Peyer's patch (tissue), 4 donors: ENCODE measurements around the gene NR6A1. TPM values are rescaled to one million over a fixed set of nuclear protein-coding genes. Genes with fewer than 3 reads are reported as not detected.
A peak's percentile ranks its signal among the peaks of the same experiment; 100 is the strongest.
"Not testable (repeated sequence)": the region's sequence is repeated elsewhere in the genome, so short reads cannot be mapped to it uniquely, and the experiment has no call there.

Experiments used
- DNase-seq, 3 donors: peaks; one replicate each; pipeline ENCODE4 v3.0.0-alpha.2; 2017 to 2019
- H3K27ac ChIP-seq, 4 donors: fragments of 200-600 bp; sonication (generic); one replicate each; pipeline ENCODE4 v1.5.1; 2016 to 2019
- H3K27me3 ChIP-seq, 2 donors: fragments of 200-600 bp; sonication (generic); one replicate each; pipeline ENCODE4 v1.5.1; 2019
- H3K36me3 ChIP-seq, 3 donors: fragments of 200-600 bp; sonication (generic); one replicate each; pipeline ENCODE4 v1.5.1; 2016 to 2019
- H3K4me1 ChIP-seq, 4 donors: fragments of 200-600 bp; sonication (generic); one replicate each; pipeline ENCODE4 v1.5.1; 2016 to 2019
- H3K4me3 ChIP-seq, 4 donors: fragments of 200-600 bp; sonication (generic); 1 replicate in 3 of 4; 2 replicates in 1 of 4; pipeline ENCODE4 v1.5.1; 2016 to 2019; ENCODE audit warnings: mild to moderate bottlenecking in 1 of 4
- H3K9me3 ChIP-seq, 4 donors: fragments of 200-600 bp; sonication (generic); one replicate each; pipeline ENCODE4 v1.5.1; 2016 to 2019; ENCODE audit warnings: mild to moderate bottlenecking in 1 of 4
- POLR2A ChIP-seq, 2 donors: fragments of 450-650 bp; IDR thresholded peaks; one replicate each; pipeline ENCODE4 v1.5.1; 2017; ENCODE audit warnings: antibody characterized with exemption in 2 of 2, mild to moderate bottlenecking in 2 of 2, moderate library complexity in 2 of 2
- total RNA-seq, 4 donors: library from RNA; depleted of rRNA; stranded (reverse); fragments of >200 nt; gene quantifications; one replicate each; pipeline ENCODE4 v1.1.0, GENCODE V29; 2016
- TF ChIP-seq, protein P1 (sequence below), 6 experiments: fragments of 450-650 bp in 4 of 6; fragments of 200-600 bp in 2 of 6; sonication (generic) in 1 of 6; IDR thresholded peaks; one replicate each; pipeline ENCODE4 v1.5.1; 2017 to 2019; ENCODE audit warnings: antibody characterized with exemption in 6 of 6, mild to moderate bottlenecking in 3 of 6, moderate library complexity in 1 of 6

Gene NR6A1
- total RNA-seq, 4 donors from 2014 or later = 10.7 to 43.0 (median 28.1) TPM

DNA sequence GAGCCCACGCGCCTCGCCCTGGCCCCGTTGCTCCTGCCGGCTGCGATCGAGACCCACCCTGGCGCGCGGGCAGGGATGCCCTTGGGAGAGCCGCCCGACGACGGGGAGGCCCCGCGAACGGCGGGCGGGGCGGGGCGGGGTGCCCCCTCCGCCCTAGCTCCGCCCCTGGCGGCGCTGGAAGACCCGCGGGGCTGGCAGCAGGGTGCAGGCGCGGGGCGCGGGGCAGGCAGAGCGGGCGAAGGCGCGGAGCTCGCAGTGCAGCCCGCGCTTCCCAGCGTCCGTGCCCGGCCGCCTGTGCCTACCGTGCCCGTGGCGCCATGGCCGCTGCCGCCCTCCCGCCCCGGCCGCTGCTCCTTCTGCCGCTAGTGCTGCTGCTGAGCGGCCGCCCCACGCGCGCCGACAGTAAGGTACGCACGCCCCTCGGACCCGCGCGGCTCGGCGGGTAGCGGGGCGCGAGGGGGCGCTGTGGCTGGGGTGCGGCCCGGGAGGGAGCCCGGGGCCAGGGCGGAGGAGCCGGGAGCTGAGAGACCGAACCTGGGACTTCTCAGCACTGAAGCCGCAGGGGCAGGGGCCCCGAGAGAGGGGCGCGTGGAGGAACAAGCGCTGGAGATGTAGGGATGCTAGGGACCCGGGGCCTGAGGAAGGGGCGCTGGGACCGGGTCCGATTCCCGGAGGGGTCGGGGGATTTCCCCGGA is 6.0 kb upstream of the NR6A1 start, which contains the start of gene OLFML2A:
OLFML2A (plus strand) TSS at position 180 of the 695 bp plus-strand sequence; CDS start at position 318, 138 bp downstream.
- Histone ChIP-seq H3K4me3 (peak within 1 kb of the TSS; percentile 32 to 64 (median 54)), H3K27ac (peak within 1 kb of the TSS in 3 of 4 donors; percentile 57 to 62 (median 61)), H3K9me3 (no peaks in the 10 kb centered on the region), H3K4me1 (peaks cover 0 to 24% (median 8%) of the 10 kb centered on the region in 4 donors), H3K27me3 (peaks cover 0 to 4% of the 10 kb centered on the region in 2 donors), H3K36me3 (no peaks in the 10 kb centered on the region)
- DNase-seq = peak in 2 of 3 donors; percentile 48 to 52
- TF ChIP-seq POLR2A (IDR thresholded peaks at IDR 0.05) = no peak
- TF ChIP-seq, protein P1, sequence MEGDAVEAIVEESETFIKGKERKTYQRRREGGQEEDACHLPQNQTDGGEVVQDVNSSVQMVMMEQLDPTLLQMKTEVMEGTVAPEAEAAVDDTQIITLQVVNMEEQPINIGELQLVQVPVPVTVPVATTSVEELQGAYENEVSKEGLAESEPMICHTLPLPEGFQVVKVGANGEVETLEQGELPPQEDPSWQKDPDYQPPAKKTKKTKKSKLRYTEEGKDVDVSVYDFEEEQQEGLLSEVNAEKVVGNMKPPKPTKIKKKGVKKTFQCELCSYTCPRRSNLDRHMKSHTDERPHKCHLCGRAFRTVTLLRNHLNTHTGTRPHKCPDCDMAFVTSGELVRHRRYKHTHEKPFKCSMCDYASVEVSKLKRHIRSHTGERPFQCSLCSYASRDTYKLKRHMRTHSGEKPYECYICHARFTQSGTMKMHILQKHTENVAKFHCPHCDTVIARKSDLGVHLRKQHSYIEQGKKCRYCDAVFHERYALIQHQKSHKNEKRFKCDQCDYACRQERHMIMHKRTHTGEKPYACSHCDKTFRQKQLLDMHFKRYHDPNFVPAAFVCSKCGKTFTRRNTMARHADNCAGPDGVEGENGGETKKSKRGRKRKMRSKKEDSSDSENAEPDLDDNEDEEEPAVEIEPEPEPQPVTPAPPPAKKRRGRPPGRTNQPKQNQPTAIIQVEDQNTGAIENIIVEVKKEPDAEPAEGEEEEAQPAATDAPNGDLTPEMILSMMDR (IDR thresholded peaks at IDR 0.05) = peak in 5 of 6 experiments; percentile 11 to 36 (median 15)

DNA sequence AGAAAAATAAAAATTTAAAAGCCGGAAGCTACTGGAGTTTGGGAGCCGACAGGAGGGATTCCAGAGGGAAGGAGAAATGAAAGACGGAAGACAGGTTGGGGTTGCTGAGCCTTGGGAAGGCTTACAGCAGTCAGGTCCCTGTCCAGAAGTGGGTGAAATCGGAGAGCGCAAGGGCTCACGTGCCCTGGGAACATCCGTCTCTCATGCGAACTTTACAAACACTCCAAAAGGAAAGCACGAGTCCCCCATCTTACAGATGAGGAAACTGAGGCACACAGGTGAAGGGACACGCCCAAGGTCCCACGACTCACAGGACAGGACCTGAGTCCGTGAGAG is 5.5 kb upstream of the NR6A1 start:
- TF ChIP-seq POLR2A (IDR thresholded peaks at IDR 0.05) = no peak
- H3K4me1 ChIP-seq = peaks cover 0 to 24% (median 8%) of the 10 kb centered on the region in 4 donors
- H3K9me3 ChIP-seq = no peaks in the 10 kb centered on the region
- peaks cover 0 to 4% of the 10 kb centered on the region in 2 donors for H3K27me3 ChIP-seq
- peak overlapping the region; percentile 32 to 64 (median 54) for H3K4me3 ChIP-seq
- no peak for DNase-seq
- peak overlapping the region in 3 of 4 donors; percentile 57 to 62 (median 61) for H3K27ac ChIP-seq
- H3K36me3 ChIP-seq = no peaks in the 10 kb centered on the region

DNA sequence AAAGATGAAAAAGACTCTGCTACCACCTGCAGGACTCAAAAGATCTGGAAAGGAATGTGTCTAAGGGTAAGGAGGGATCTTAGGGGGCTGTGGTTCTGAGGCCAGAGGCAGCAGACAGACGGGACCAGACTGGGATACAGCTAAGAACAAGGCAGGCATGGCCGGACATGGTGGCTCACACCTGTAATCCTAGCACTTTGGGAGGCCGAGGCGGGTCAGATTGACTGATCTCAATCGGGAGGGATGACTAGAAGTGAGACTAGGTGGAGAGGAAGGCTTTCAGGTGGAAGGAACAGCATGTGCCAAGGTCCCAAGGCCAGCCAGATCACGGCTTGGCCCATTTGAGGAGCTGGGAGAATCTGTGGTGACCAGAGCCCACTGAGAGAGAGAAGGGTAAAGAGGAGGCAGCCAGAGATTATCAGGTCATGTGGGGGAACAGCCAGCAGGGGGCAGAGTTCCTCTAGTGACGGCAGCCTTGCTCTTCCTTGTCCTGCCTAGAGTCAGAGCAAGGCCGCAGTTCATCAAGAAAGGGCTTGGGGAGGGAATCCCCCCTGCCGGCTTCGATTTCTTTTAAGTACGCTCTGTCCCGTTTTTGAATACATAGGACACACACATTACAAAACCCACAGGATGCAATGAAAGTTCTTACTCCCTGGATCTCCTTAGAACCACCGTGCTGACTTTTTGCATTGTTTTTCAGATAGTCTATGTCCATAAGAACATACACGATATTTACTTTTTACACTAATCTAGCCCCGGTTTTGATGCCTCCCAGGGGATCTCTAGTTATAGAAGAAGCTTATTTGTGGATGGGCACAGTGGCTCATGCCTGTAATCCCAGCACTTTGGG is 3.2 kb upstream of the NR6A1 start:
- Histone ChIP-seq H3K27ac (no peak overlapping the region), H3K9me3 (no peaks in the 10 kb centered on the region), H3K36me3 (no peaks in the 10 kb centered on the region), H3K4me1 (peaks cover 0 to 32% (median 20%) of the 10 kb centered on the region in 4 donors), H3K27me3 (peaks cover 0 to 4% of the 10 kb centered on the region in 2 donors), H3K4me3 (no peak overlapping the region)
- DNase-seq = peak; percentile 82 to 92 (median 88)
- TF ChIP-seq POLR2A (IDR thresholded peaks at IDR 0.05) = no peak
- TF ChIP-seq, protein P1 (IDR thresholded peaks at IDR 0.05) = peak; percentile 68 to 85 (median 81)

DNA sequence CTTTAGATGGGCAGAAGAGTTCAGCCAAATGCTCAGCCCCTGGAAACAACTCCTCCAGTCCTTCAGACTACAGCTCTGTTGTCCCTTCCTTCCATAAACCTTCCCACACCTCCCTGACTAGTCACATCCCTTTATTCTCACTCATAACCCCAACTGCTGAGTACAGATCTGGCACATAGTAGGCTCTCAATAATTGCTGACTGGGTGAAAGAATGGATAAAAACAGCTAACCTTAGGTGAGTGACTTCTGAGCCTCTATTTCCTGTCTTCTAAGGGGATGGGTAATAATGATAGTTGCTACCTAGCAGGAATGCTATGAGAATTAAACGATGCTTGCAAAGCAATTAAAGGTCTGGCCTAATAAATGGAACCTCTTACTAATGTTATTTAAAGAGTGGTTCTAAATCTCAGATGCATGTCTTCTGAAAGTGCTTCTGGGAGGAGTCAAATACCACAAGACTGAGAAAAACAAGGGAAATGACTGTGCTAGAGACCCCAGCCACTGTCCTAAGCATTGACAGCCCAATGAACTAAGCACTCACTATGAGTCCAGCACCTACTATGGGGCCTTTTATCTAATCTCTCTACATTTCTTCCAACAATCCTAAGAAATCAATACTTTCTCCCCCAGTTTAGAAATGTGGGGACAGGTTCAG is 2.5 kb upstream of the NR6A1 start:
- Histone ChIP-seq H3K4me1 (peaks cover 0 to 25% (median 20%) of the 10 kb centered on the region in 4 donors), H3K27me3 (peaks cover 0 to 4% of the 10 kb centered on the region in 2 donors), H3K27ac (no peak overlapping the region), H3K4me3 (no peak overlapping the region), H3K36me3 (no peaks in the 10 kb centered on the region), H3K9me3 (no peaks in the 10 kb centered on the region)
- DNase-seq = no peak
- no peak for TF ChIP-seq POLR2A (IDR thresholded peaks at IDR 0.05)
- TF ChIP-seq, protein P1 (IDR thresholded peaks at IDR 0.05) = no peak

DNA sequence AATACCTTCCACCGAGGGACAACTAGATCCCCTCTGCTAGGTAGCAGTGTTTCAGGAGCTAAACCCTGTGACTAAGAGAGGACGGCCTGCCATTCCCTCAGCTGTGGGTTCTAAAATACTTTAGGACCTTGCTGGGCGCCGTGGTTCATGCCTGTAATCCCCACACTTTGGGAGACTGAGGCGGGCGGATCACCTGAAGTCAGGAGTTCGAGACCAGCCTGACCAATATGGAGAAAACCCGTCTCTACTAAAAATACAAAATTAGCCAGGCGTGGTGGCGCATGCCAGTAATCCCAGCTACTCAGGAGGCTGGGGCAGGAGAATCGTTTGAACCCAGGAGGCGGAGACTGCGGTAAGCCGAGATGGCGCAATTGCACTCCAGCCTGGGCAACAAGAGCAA is 1.8 kb upstream of the NR6A1 start:
- H3K36me3 ChIP-seq, H3K27ac ChIP-seq, H3K27me3 ChIP-seq, H3K4me3 ChIP-seq, H3K9me3 ChIP-seq: not testable (repeated sequence)
- DNase-seq = peak in 2 of 3 donors; percentile 10 to 43
- peaks cover 0 to 32% (median 20%) of the 10 kb centered on the region in 4 donors for H3K4me1 ChIP-seq

DNA sequence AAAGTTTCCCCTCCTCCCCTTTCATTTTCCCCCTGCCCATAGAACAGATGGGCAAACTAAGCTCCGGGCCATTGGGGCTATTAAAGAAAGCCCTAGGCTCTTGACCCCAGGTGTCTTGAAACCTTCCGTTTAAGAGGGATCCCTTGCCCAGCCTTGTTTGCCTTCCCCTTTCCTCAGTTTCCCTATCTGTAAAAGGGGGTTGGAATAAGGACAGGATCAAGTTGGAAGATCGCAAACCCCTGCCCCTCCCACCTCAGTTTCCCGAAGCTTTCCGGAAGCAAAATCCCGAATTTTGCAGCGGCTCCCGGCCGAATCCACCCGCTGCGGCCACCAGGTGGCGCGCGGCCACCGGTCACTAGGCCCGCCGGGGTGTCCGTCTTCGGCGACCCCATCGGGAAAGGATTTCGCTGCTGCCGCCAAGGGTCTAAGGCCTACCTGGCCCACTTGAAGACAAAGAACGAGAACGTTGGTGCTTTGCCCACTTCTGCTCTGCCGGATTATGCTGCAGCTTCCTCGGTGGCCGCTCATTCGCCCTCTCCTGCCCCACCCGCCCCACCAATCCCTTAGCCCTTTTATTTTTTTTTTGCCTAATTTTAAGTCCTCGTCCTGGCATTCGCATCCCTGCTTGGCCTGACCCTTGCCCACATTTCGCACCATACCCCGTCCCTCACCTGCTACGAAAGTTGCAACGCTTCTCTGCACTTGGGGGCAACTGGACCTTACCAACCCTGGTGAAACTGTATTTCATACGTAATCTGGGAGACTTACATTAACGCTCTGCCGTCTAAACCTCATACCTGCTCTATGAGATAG is 962 bp upstream of the NR6A1 start:
- H3K27me3 ChIP-seq = peaks cover 0 to 4% of the 10 kb centered on the region in 2 donors
- peaks cover 0 to 32% (median 18%) of the 10 kb centered on the region in 4 donors for H3K4me1 ChIP-seq

More for the DNA sequence above, 962 bp upstream of the NR6A1 start:
- Histone ChIP-seq H3K9me3 (no peaks in the 10 kb centered on the region), H3K27ac (peak overlapping the region; percentile 11 to 88 (median 82)), H3K36me3 (no peaks in the 10 kb centered on the region), H3K4me3 (peak overlapping the region; percentile 78 to 98 (median 92))
- TF ChIP-seq POLR2A (IDR thresholded peaks at IDR 0.05) = no peak
- TF ChIP-seq, protein P1 (IDR thresholded peaks at IDR 0.05) = peak; percentile 89 to 95 (median 92)
- peak; percentile 39 to 83 (median 77) for DNase-seq
